A549 (cell line): ENCODE results near the gene DDIAS. TPM values are rescaled to one million over a fixed set of nuclear protein-coding genes. Genes with fewer than 3 reads are reported as not detected.

Experiments used
- ATAC-seq, 2 experiments: fragments of 200-7000 bp in 1 of 2; fragments of >200 bp in 1 of 2; cut with Nextera tagmentation in 1 of 2; cut with Tn5 transposase in 1 of 2; 3 replicates each; pipeline versions ENCODE4 v1.8.0 to v1.9.1; 2018 to 2020; ENCODE audit warnings: mild to moderate bottlenecking in 1 of 2, moderate library complexity in 1 of 2
- CTCF ChIA-PET: fragments of 300-600 bp; sonication (Branson Sonifier 250); formaldehyde crosslinking; extraction: SDS; loops from one replicate; lab custom pipeline; 2021; ENCODE audit warnings: antibody characterized with exemption, inconsistent platforms; lab: Yijun Ruan, JAX
- POLR2A ChIA-PET: fragments of 350-600 bp; formaldehyde crosslinking; extraction: SDS; loops from one replicate; lab custom pipeline; 2021; ENCODE audit warnings: antibody characterized with exemption, inconsistent platforms; lab: Yijun Ruan, JAX
- DNase-seq, 2 experiments: peaks; one replicate each; pipeline versions ENCODE4 v3.0.0 to v3.0.0-alpha.2; 2011 to 2016; ENCODE audit warnings: low read depth in 1 of 2, low spot score in 1 of 2
- FAIRE-seq: peaks from 2 replicates; lab custom pipeline; 2011; peaks lifted over from hg19 to GRCh38; lab: Jason Lieb, UNC
- H3K27ac ChIP-seq, 2 experiments: fragments of >200 bp; sonication (Bioruptor Twin); formaldehyde crosslinking; 3 replicates each; pipeline ENCODE4 v1.5.1; 2016 to 2017
- H3K4me1 ChIP-seq: fragments of >200 bp; sonication (Bioruptor Twin); formaldehyde crosslinking; 3 replicates; pipeline ENCODE4 v1.6.1; 2016
- H3K4me2 ChIP-seq: fragments of >200 bp; sonication (Bioruptor Twin); formaldehyde crosslinking; 3 replicates; pipeline ENCODE4 v1.6.1; 2016
- H3K4me3 ChIP-seq: fragments of >200 bp; sonication (Bioruptor Twin); formaldehyde crosslinking; 3 replicates; pipeline ENCODE4 v1.5.1; 2016
- H3K9me3 ChIP-seq: fragments of >200 bp; sonication (Bioruptor Twin); formaldehyde crosslinking; 3 replicates; pipeline ENCODE4 v1.6.1; 2016
- CBX8 ChIP-seq: fragments of 200-600 bp; sonication (generic); IDR thresholded peaks from 2 replicates; pipeline ENCODE4 v1.6.1; 2016
- CTCF ChIP-seq: fragments of >200 bp; sonication (Bioruptor Twin); formaldehyde crosslinking; IDR thresholded peaks from 3 replicates; pipeline ENCODE4 v1.5.1; 2016
- FOXS1 ChIP-seq: fragments of 250-450 bp; sonication (Bioruptor Pico); IDR thresholded peaks from 2 replicates; pipeline ENCODE4 v1.5.0; 2020; ENCODE audit warnings: mild to moderate bottlenecking, moderate library complexity
- GATA3 ChIP-seq: IDR thresholded peaks from 2 replicates; pipeline ENCODE4 v1.6.1; 2012; ENCODE audit warnings: borderline replicate concordance
- HES2 ChIP-seq: fragments of >200 bp; sonication (Bioruptor Twin); formaldehyde crosslinking; IDR thresholded peaks from 2 replicates; pipeline ENCODE4 v1.6.1; 2016
- HEYL ChIP-seq: fragments of 250-450 bp; sonication (Bioruptor Pico); IDR thresholded peaks from 2 replicates; pipeline ENCODE4 v1.8.0; 2021; ENCODE audit warnings: mild to moderate bottlenecking, moderate library complexity
- HMGXB4 ChIP-seq: fragments of 250-450 bp; sonication (Bioruptor Pico); IDR thresholded peaks from 2 replicates; pipeline ENCODE4 v1.5.0; 2021; ENCODE audit warnings: mild to moderate bottlenecking, moderate library complexity, borderline replicate concordance
- JUN ChIP-seq, 2 experiments: fragments of >200 bp; sonication (Bioruptor Twin); formaldehyde crosslinking; IDR thresholded peaks; 2 replicates in 1 of 2; 3 replicates in 1 of 2; pipeline ENCODE4 v1.6.1; 2016 to 2017
- MAFK ChIP-seq: fragments of 450-650 bp; IDR thresholded peaks from 2 replicates; pipeline ENCODE4 v1.6.1; 2014; ENCODE audit not compliant: partially characterized antibody
- MAZ ChIP-seq: fragments of 150-350 bp; IDR thresholded peaks from 2 replicates; pipeline ENCODE4 v1.6.1; 2014; ENCODE audit warnings: antibody characterized with exemption, low read depth, low read length, borderline replicate concordance
- MYC ChIP-seq: IDR thresholded peaks from 2 replicates; pipeline ENCODE4 v1.6.1; 2012; ENCODE audit warnings: mild to moderate bottlenecking, inconsistent platforms, low read length, improper control_type of control experiment, borderline replicate concordance
- NFE2L2 ChIP-seq: fragments of 150-350 bp; conservative IDR thresholded peaks from 2 replicates; pipeline ENCODE4 v1.6.1; 2014; ENCODE audit warnings: low read length
- NPAS2 ChIP-seq: fragments of 250-450 bp; sonication (Bioruptor Pico); IDR thresholded peaks from 2 replicates; pipeline ENCODE4 v1.8.0; 2022; ENCODE audit warnings: mild to moderate bottlenecking, moderate library complexity, borderline replicate concordance
- NR3C1 ChIP-seq: fragments of >200 bp; sonication (Bioruptor Twin); formaldehyde crosslinking; IDR thresholded peaks from 3 replicates; pipeline ENCODE4 v1.6.1; 2017
- PHF8 ChIP-seq: fragments of 200-600 bp; sonication (generic); IDR thresholded peaks from 2 replicates; pipeline ENCODE4 v1.6.1; 2016; ENCODE audit warnings: low read depth, mild to moderate bottlenecking, antibody characterized with exemption, moderate library complexity, borderline replicate concordance
- POLR2A ChIP-seq: IDR thresholded peaks from 2 replicates; pipeline ENCODE4 v1.6.1; 2012; ENCODE audit warnings: mild to moderate bottlenecking, low read length
- POLR2AphosphoS2 ChIP-seq: conservative IDR thresholded peaks from 2 replicates; pipeline ENCODE4 v1.6.1; 2012; ENCODE audit warnings: low read length, improper control_type of control experiment, inconsistent platforms
- REST ChIP-seq: fragments of 200-600 bp; sonication (generic); IDR thresholded peaks from 2 replicates; pipeline ENCODE4 v1.6.1; 2016; ENCODE audit warnings: antibody characterized with exemption, mild to moderate bottlenecking, moderate library complexity
- SMC3 ChIP-seq: fragments of >200 bp; sonication (Bioruptor Twin); formaldehyde crosslinking; IDR thresholded peaks from 3 replicates; pipeline ENCODE4 v1.6.1; 2018; ENCODE audit warnings: inconsistent platforms
- SREBF2 ChIP-seq: fragments of 450-650 bp; IDR thresholded peaks from 2 replicates; pipeline ENCODE4 v1.6.1; 2014; ENCODE audit warnings: mild to moderate bottlenecking, moderate library complexity
- ZFP36 ChIP-seq: fragments of 450-650 bp; IDR thresholded peaks from 2 replicates; pipeline ENCODE4 v1.6.1; 2014; ENCODE audit warnings: borderline replicate concordance; ENCODE audit not compliant: partially characterized antibody
- WGBS: methylation state at CpG from one replicate; pipeline ENCODE4 v1.1.6; 2017; ENCODE audit errors: missing lambda C conversion rate; 5-methylcytosine and 5-hydroxymethylcytosine counted together
- polyA plus RNA-seq, 4 experiments: library from polyadenylated mRNA; depleted of rRNA in 3 of 4; stranded (reverse); fragments of >200 nt; fragmentation: RNase III in 1 of 4; extraction: RNeasy Plus Mini Kit Qiagen cat#74134 plus additional on column Dnase treatment in 1 of 4; gene quantifications; 2 replicates in 3 of 4; 3 replicates in 1 of 4; pipeline ENCODE4 v1.2.3, GENCODE V29; 2011 to 2017

Gene DDIAS
- polyA plus RNA-seq, 2 of the 4 experiments (the other 2 are of a cell fraction), result 14.7 to 23.9 TPM

GRCh38 chr11:82974135-82974534, 72.6 kb downstream of the DDIAS start:
- ChIA-PET POLR2A (no interaction called here), CTCF (no interaction called here)
- Histone ChIP-seq H3K4me1 (peaks cover 11% of the 10 kb centered on the region), H3K9me3 (no peaks in the 10 kb centered on the region), H3K4me2 (no peak overlapping the region), H3K4me3 (no peak overlapping the region), H3K27ac (no peak overlapping the region)
- FAIRE-seq (no peak), DNase-seq (no peak), ATAC-seq (no peak)
- WGBS, result 72% methylated on average over 2 of the region's 2 CpGs
- no peak for TF ChIP-seq HES2
- no peak for TF ChIP-seq HMGXB4 (CRISPR knock-in tag)

- ChIA-PET POLR2A (no interaction called here), CTCF (interaction anchor here (0.6 kb wide), 1 partner anchor 110 kb away, joined by 3 read pairs; no protein-coding TSS in a partner anchor)
- H3K27ac ChIP-seq, result no peak overlapping the region
- peaks cover 16% of the 10 kb centered on the region for H3K4me1 ChIP-seq
- DNase-seq (no peak), FAIRE-seq (no peak), ATAC-seq (no peak)
- TF ChIP-seq SREBF2 (no peak), NFE2L2 (no peak), MYC (no peak), ZFP36 (no peak), REST (no peak), HEYL (CRISPR knock-in tag) (no peak), FOXS1 (CRISPR knock-in tag) (no peak), PHF8 (no peak), MAZ (no peak), POLR2AphosphoS2 (no peak), CTCF (no peak), NR3C1 (no peak), SMC3 (no peak), JUN (IDR thresholded peaks at IDR 0.05) (no peak), GATA3 (no peak), POLR2A (no peak), CBX8 (no peak), NPAS2 (CRISPR knock-in tag) (no peak), MAFK (no peak)
- no peak overlapping the region for H3K4me2 ChIP-seq
- WGBS, result 89% methylated on average over 2 of the region's 2 CpGs
- no peak overlapping the region for H3K4me3 ChIP-seq
- H3K9me3 ChIP-seq, result no peaks in the 10 kb centered on the region
Observed at GRCh38 chr11:82974851-82975250, 73.3 kb downstream of the DDIAS start.
